ENCODE data around the gene TMEM114. TPM values are rescaled to one million over a fixed set of nuclear protein-coding genes. Genes with fewer than 3 reads are reported as not detected.
"Not testable (repeated sequence)": the region's sequence is repeated elsewhere in the genome, so short reads cannot be mapped to it uniquely, and the experiment has no call there.

Gene TMEM114
- total RNA-seq, 1 donor from 2014 or later, result not detected

GRCh38 chr16:8571061-8571596, 19.2 kb downstream of the TMEM114 start:
- Histone ChIP-seq H3K36me3 (ENCODE audit: control insufficient read depth, insufficient read depth, low read length) (no peaks in the 10 kb centered on the region), H3K4me3 (ENCODE audit: low read depth, low read length) (no peak overlapping the region), H3K27me3 (ENCODE audit: control insufficient read depth, insufficient read depth, low read length) (no peaks in the 10 kb centered on the region)
- FAIRE-seq (no peak), DNase-seq (ENCODE audit: low read depth) (peak; percentile 44)
- no peak for TF ChIP-seq CTCF (IDR thresholded peaks at IDR 0.05; ENCODE audit: insufficient read depth, low read length, severe bottlenecking)

- H3K27me3 ChIP-seq (ENCODE audit: control insufficient read depth, insufficient read depth, low read length); FAIRE-seq; DNase-seq (ENCODE audit: low read depth); H3K4me3 ChIP-seq (ENCODE audit: low read depth, low read length); H3K36me3 ChIP-seq (ENCODE audit: control insufficient read depth, insufficient read depth, low read length): not testable (repeated sequence)
Measured at GRCh38 chr16:8570393-8570792, 19.9 kb downstream of the TMEM114 start.

GRCh38 chr16:8569650-8570346, 20.5 kb downstream of the TMEM114 start:
- H3K36me3 ChIP-seq (ENCODE audit: control insufficient read depth, insufficient read depth, low read length), result no peaks in the 10 kb centered on the region
- no peaks in the 10 kb centered on the region for H3K27me3 ChIP-seq (ENCODE audit: control insufficient read depth, insufficient read depth, low read length)
- DNase-seq (ENCODE audit: low read depth) (no peak), FAIRE-seq (no peak)
- no peak overlapping the region for H3K4me3 ChIP-seq (ENCODE audit: low read depth, low read length)
- no peak for TF ChIP-seq CTCF (IDR thresholded peaks at IDR 0.05; ENCODE audit: insufficient read depth, low read length, severe bottlenecking)

GRCh38 chr16:8568231-8568617, 22.1 kb downstream of the TMEM114 start:
- no peak for TF ChIP-seq CTCF (IDR thresholded peaks at IDR 0.05; ENCODE audit: insufficient read depth, low read length, severe bottlenecking)
- Histone ChIP-seq H3K27me3 (ENCODE audit: control insufficient read depth, insufficient read depth, low read length) (no peaks in the 10 kb centered on the region), H3K36me3 (ENCODE audit: control insufficient read depth, insufficient read depth, low read length) (no peaks in the 10 kb centered on the region), H3K4me3 (ENCODE audit: low read depth, low read length) (no peak overlapping the region)
- no peak for DNase-seq (ENCODE audit: low read depth)
- FAIRE-seq, result no peak

- FAIRE-seq (no peak), DNase-seq (ENCODE audit: low read depth) (peak; percentile 82)
- TF ChIP-seq CTCF (IDR thresholded peaks at IDR 0.05; ENCODE audit: insufficient read depth, low read length, severe bottlenecking), result peak; percentile 97
- Histone ChIP-seq H3K4me3 (ENCODE audit: low read depth, low read length) (no peak overlapping the region), H3K27me3 (ENCODE audit: control insufficient read depth, insufficient read depth, low read length) (no peaks in the 10 kb centered on the region), H3K36me3 (ENCODE audit: control insufficient read depth, insufficient read depth, low read length) (no peaks in the 10 kb centered on the region)
Measured at GRCh38 chr16:8567355-8568230, 22.7 kb downstream of the TMEM114 start.

GRCh38 chr16:8565498-8565897, 24.8 kb downstream of the TMEM114 start:
- FAIRE-seq (no peak), DNase-seq (ENCODE audit: low read depth) (no peak)
- no peak for TF ChIP-seq CTCF (IDR thresholded peaks at IDR 0.05; ENCODE audit: insufficient read depth, low read length, severe bottlenecking)
- H3K36me3 ChIP-seq (ENCODE audit: control insufficient read depth, insufficient read depth, low read length), result no peaks in the 10 kb centered on the region
- H3K27me3 ChIP-seq (ENCODE audit: control insufficient read depth, insufficient read depth, low read length), result no peaks in the 10 kb centered on the region
- no peak overlapping the region for H3K4me3 ChIP-seq (ENCODE audit: low read depth, low read length)

All from bronchial epithelial cell (primary cell).